Heart left ventricle (tissue), 13 donors: Measurements from ENCODE around the gene DNER.

Experiments used
- POLR2A ChIP-seq, 2 donors: fragments of 450-650 bp; IDR thresholded peaks; one replicate each; pipeline ENCODE4 v1.6.1; 2017; ENCODE audit warnings: antibody characterized with exemption in 2 of 2, mild to moderate bottlenecking in 2 of 2, moderate library complexity in 2 of 2
- TF ChIP-seq, protein P1 (sequence below), 12 donors: fragments of 200-600 bp; sonication (generic) in 4 of 12; IDR thresholded peaks; one replicate each; pipeline versions ENCODE4 v1.5.0 to v1.8.0; 2018 to 2022; ENCODE audit warnings: antibody characterized with exemption in 12 of 12, mild to moderate bottlenecking in 5 of 12
- donor health status: ischemic (EF 13 %, LVEDD 7.1; RV severe dilation, severe dysfunction).
- donor health status: DM: no; HTN: yes; CAD: no.
- donor health status: DM: no; HTN: no; CAD: no.
- donor health status: ischemic (EF 25% LVEDD 6.9; RV normal size, moderate dysfunction).
- donor health status: ischemic (EF 25% LVEDD 5.7; RV mildly dilated, moderate dysfunction).
- donor health status: ischemic (EF 35%, LVEDD 5.7; RV mildly dilated, moderate dysfunction).
- donor health status: nonischemic (EF 11% LVEDD 7.7; RV severe dilation, severe dysfunction).
- donor health status: DM: yes; HTN: yes; CAD: no.
- donor health status: PGD.
- donor health status: ischemic (EF 29% LVEDD 5.4; RV normal size, mild dysfunction).
- donor health status: nonischemic (EF 23%, LVEDD 6.1; RV moderate dilation, normal function).

DNA sequence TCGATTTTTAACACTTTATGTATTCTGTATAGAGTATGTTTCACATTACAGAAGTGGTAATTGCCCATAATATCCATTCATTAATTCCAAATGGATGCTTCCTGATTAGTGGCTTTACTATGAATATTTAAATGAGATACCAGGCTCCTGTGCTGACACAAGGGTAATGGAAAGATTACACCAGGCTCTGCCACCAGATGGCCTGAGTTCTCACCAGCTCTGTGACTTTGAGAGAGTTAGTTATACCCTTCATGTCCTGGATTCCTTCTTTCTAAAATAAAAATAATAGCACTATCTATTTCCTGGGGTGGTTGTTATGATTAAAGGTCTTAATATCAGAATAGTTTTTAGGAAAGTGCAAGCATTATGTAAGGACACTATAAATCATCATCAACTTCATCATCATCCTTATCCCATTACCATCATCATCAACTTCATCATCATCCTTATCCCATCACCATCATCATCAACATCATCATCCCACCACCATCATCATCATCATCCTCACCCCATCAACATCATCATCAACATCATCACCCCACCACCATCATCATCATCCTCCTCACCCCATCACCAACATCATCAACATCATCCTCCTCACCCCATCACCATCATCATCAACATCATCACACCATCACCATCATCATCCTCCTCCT, 151.8 kb downstream of the DNER start:
- TF ChIP-seq, protein P1, sequence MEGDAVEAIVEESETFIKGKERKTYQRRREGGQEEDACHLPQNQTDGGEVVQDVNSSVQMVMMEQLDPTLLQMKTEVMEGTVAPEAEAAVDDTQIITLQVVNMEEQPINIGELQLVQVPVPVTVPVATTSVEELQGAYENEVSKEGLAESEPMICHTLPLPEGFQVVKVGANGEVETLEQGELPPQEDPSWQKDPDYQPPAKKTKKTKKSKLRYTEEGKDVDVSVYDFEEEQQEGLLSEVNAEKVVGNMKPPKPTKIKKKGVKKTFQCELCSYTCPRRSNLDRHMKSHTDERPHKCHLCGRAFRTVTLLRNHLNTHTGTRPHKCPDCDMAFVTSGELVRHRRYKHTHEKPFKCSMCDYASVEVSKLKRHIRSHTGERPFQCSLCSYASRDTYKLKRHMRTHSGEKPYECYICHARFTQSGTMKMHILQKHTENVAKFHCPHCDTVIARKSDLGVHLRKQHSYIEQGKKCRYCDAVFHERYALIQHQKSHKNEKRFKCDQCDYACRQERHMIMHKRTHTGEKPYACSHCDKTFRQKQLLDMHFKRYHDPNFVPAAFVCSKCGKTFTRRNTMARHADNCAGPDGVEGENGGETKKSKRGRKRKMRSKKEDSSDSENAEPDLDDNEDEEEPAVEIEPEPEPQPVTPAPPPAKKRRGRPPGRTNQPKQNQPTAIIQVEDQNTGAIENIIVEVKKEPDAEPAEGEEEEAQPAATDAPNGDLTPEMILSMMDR (IDR thresholded peaks at IDR 0.05), result no peak
- no peak for TF ChIP-seq POLR2A (IDR thresholded peaks at IDR 0.05)
